K562 (cell line): Measurements from ENCODE around the gene METTL22. TPM values are rescaled to one million over a fixed set of nuclear protein-coding genes. Genes with fewer than 3 reads are reported as not detected.
A peak's percentile ranks its signal among the peaks of the same experiment; 100 is the strongest.

ENCODE experiments used
- ARHGAP35 ChIP-seq: fragments of 450-650 bp; IDR thresholded peaks from 2 replicates; pipeline ENCODE4 v1.6.1; 2018; ENCODE audit not compliant: partially characterized antibody
- ATF1 ChIP-seq, 2 experiments: fragments of 450-650 bp in 1 of 2; IDR thresholded peaks; 2 replicates each; pipeline ENCODE4 v1.6.1; 2016; ENCODE audit warnings: missing compliant biosample characterization in 1 of 2, missing genetic modification characterization in 1 of 2
- ATF7 ChIP-seq: fragments of 450-650 bp; IDR thresholded peaks from 2 replicates; pipeline ENCODE4 v1.7.1; 2014; ENCODE audit warnings: mild to moderate bottlenecking, moderate library complexity
- CEBPG ChIP-seq, 3 experiments: fragments of 200-800 bp in 1 of 3; sonication (Bioruptor generic) in 1 of 3; sonication (generic) in 1 of 3; formaldehyde crosslinking in 1 of 3; IDR thresholded peaks in 2 of 3; conservative IDR thresholded peaks in 1 of 3; 2 replicates each; pipeline versions ENCODE4 v1.6.1 to v1.8.0; 2016 to 2022; ENCODE audit warnings: missing compliant biosample characterization in 2 of 3, missing genetic modification characterization in 2 of 3, mild to moderate bottlenecking in 1 of 3, missing genetic modification reagents in 1 of 3
- CREM ChIP-seq: IDR thresholded peaks from 2 replicates; pipeline ENCODE4 v1.6.1; 2014; ENCODE audit warnings: antibody characterized with exemption, low read depth
- FOSL1 ChIP-seq: fragments of 200-800 bp; sonication (Bioruptor generic); conservative IDR thresholded peaks from 2 replicates; pipeline ENCODE4 v1.6.1; 2016; ENCODE audit warnings: missing genetic modification characterization, missing compliant biosample characterization
- GABPA ChIP-seq: fragments of 200-800 bp; sonication (Bioruptor generic); conservative IDR thresholded peaks from 2 replicates; pipeline ENCODE4 v1.6.1; 2016; ENCODE audit warnings: low read depth, missing genetic modification characterization, missing compliant biosample characterization
- HOXB6 ChIP-seq: fragments of 250-450 bp; sonication (Bioruptor Pico); IDR thresholded peaks from 2 replicates; pipeline ENCODE4 v1.5.1; 2022; ENCODE audit warnings: mild to moderate bottlenecking, borderline replicate concordance
- JUN ChIP-seq, 2 experiments: sonication (generic) in 1 of 2; formaldehyde crosslinking in 1 of 2; IDR thresholded peaks; 2 replicates each; pipeline versions ENCODE4 v1.6.1 to v1.8.0; 2012 to 2022; ENCODE audit warnings: borderline replicate concordance in 2 of 2, mild to moderate bottlenecking in 2 of 2, improper control_type of control experiment in 1 of 2, low read depth in 1 of 2, low read length in 1 of 2, missing genetic modification reagents in 1 of 2
- JUND ChIP-seq, 2 experiments: IDR thresholded peaks; 2 replicates in 1 of 2; 3 replicates in 1 of 2; pipeline ENCODE4 v1.6.1; 2011; ENCODE audit warnings: borderline replicate concordance in 2 of 2, low read depth in 2 of 2, low read length in 2 of 2, improper control_type of control experiment in 1 of 2, missing biosample characterization in 1 of 2, missing genetic modification characterization in 1 of 2, missing genetic modification reagents in 1 of 2
- NCOA2 ChIP-seq, 2 experiments: fragments of 450-650 bp; IDR thresholded peaks; 2 replicates each; pipeline ENCODE4 v1.6.1; 2018; ENCODE audit warnings: mild to moderate bottlenecking in 2 of 2, moderate library complexity in 1 of 2; ENCODE audit not compliant: partially characterized antibody in 2 of 2
- SAP30 ChIP-seq: fragments of 200-600 bp; sonication (generic); IDR thresholded peaks from 2 replicates; pipeline ENCODE4 v1.6.1; 2012; ENCODE audit warnings: borderline replicate concordance, low read depth, mild to moderate bottlenecking, moderate library complexity, low read length, control low read depth, inconsistent platforms; ENCODE audit not compliant: insufficient read depth, poor library complexity, severe bottlenecking
- TAF7 ChIP-seq: fragments of 450-650 bp; IDR thresholded peaks from 2 replicates; pipeline ENCODE4 v1.6.1; 2016; ENCODE audit warnings: missing genetic modification characterization, missing compliant biosample characterization
- polyA plus RNA-seq, 8 experiments: library from polyadenylated mRNA; depleted of rRNA in 4 of 8; stranded (reverse) in 5 of 8; unstranded in 3 of 8; fragments of >200 nt; fragmentation: Nextera tagmentation in 2 of 8; fragmentation: Illumina TruSeq in 1 of 8; extraction: Ambion mirVana in 2 of 8; extraction: Trizol in 1 of 8; gene quantifications; 2 replicates each; pipeline versions ENCODE4 v1.2.1 to v1.2.3, GENCODE V29; 2011 to 2014; ENCODE audit warnings: inconsistent platforms in 1 of 8, missing spikeins in 1 of 8
- total RNA-seq, 7 experiments: library from RNA; depleted of rRNA in 6 of 7; stranded (reverse); fragments of >200 nt in 6 of 7; fragmentation: Illumina TruSeq in 2 of 7; extraction: Trizol in 2 of 7; gene quantifications; 2 replicates each; pipeline versions ENCODE4 v1.2.1 to v1.2.3, GENCODE V29; 2011 to 2021; ENCODE audit warnings: low replicate concordance in 1 of 7
- TF ChIP-seq, protein P1 (sequence below): fragments of 250-450 bp; sonication (Bioruptor Pico); IDR thresholded peaks from 2 replicates; pipeline ENCODE4 v1.4.0; 2020
- TF ChIP-seq, protein P2 (sequence below): fragments of 450-650 bp; IDR thresholded peaks from 2 replicates; pipeline ENCODE4 v1.6.1; 2016

METTL22 gene
- total and polyA plus RNA-seq, 9 of the 15 experiments (the other 6 are each of a cell fraction or from before 2014, with no cell fraction given) = 6.9 to 33.2 (median 18.5) TPM

DNA sequence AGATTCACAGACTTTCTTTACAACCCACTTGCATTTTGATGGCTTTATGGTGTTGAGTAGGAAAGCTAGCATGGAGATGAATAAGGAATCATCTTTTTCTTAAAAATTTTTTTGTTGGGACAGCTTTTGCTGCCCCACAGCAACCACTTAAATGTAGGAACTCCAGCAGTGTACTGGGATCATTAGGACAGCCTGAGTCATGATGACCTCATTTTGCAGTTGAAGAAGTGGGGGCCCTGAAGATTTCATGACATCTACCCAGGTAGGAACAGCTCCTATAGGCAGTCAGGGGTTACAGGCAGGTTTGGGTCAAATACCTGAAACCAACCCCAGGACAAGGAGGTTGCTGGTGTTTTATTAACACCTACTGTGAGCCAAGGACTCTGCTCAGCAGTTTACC, 2.1 kb downstream of the METTL22 start (continued):
- TF ChIP-seq, protein P1, sequence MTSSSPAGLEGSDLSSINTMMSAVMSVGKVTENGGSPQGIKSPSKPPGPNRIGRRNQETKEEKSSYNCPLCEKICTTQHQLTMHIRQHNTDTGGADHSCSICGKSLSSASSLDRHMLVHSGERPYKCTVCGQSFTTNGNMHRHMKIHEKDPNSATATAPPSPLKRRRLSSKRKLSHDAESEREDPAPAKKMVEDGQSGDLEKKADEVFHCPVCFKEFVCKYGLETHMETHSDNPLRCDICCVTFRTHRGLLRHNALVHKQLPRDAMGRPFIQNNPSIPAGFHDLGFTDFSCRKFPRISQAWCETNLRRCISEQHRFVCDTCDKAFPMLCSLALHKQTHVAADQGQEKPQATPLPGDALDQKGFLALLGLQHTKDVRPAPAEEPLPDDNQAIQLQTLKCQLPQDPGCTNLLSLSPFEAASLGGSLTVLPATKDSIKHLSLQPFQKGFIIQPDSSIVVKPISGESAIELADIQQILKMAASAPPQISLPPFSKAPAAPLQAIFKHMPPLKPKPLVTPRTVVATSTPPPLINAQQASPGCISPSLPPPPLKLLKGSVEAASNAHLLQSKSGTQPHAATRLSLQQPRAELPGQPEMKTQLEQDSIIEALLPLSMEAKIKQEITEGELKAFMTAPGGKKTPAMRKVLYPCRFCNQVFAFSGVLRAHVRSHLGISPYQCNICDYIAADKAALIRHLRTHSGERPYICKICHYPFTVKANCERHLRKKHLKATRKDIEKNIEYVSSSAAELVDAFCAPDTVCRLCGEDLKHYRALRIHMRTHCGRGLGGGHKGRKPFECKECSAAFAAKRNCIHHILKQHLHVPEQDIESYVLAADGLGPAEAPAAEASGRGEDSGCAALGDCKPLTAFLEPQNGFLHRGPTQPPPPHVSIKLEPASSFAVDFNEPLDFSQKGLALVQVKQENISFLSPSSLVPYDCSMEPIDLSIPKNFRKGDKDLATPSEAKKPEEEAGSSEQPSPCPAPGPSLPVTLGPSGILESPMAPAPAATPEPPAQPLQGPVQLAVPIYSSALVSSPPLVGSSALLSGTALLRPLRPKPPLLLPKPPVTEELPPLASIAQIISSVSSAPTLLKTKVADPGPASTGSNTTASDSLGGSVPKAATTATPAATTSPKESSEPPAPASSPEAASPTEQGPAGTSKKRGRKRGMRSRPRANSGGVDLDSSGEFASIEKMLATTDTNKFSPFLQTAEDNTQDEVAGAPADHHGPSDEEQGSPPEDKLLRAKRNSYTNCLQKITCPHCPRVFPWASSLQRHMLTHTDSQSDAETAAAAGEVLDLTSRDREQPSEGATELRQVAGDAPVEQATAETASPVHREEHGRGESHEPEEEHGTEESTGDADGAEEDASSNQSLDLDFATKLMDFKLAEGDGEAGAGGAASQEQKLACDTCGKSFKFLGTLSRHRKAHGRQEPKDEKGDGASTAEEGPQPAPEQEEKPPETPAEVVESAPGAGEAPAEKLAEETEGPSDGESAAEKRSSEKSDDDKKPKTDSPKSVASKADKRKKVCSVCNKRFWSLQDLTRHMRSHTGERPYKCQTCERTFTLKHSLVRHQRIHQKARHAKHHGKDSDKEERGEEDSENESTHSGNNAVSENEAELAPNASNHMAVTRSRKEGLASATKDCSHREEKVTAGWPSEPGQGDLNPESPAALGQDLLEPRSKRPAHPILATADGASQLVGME (CRISPR knock-in tag) = no peak
- TF ChIP-seq CEBPG (CRISPR knock-in tag; IDR thresholded peaks at IDR 0.05) (no peak), CEBPG (tag; conservative IDR thresholded peaks at IDR 0.05 in 1 of 2, IDR thresholded peaks at IDR 0.05 in 1 of 2) (no peak), SAP30 (no peak), ATF1 (CRISPR knock-in tag; IDR thresholded peaks at IDR 0.05) (no peak), ATF1 (tag; IDR thresholded peaks at IDR 0.05) (no peak), TAF7 (tag) (no peak), JUND (IDR thresholded peaks at IDR 0.05; ENCODE audit: borderline replicate concordance, low read depth, low read length) (peak; percentile 56; the same call in 1 of the 2 replicates), JUND (tag; IDR thresholded peaks at IDR 0.05; ENCODE audit: borderline replicate concordance, low read depth, low read length) (peak; percentile 63), HOXB6 (CRISPR knock-in tag) (no peak), CREM (0 out of 2 replicates have a peak, but pooled peaks have one; percentile 19), FOSL1 (peak; percentile 49; the same call in 1 of the 2 replicates), NCOA2 (IDR thresholded peaks at IDR 0.05; ENCODE audit: partially characterized antibody in 2 of 2) (no peak), GABPA (tag) (no peak), JUN (IDR thresholded peaks at IDR 0.05; ENCODE audit: borderline replicate concordance, low read depth, low read length) (peak; percentile 50; the same call in 1 of the 2 replicates), JUN (CRISPR knock-in tag; IDR thresholded peaks at IDR 0.05; ENCODE audit: borderline replicate concordance) (no peak), ARHGAP35 (no peak), ATF7 (0 out of 2 replicates have a peak, but pooled peaks have one; percentile 15)
- TF ChIP-seq, protein P2, sequence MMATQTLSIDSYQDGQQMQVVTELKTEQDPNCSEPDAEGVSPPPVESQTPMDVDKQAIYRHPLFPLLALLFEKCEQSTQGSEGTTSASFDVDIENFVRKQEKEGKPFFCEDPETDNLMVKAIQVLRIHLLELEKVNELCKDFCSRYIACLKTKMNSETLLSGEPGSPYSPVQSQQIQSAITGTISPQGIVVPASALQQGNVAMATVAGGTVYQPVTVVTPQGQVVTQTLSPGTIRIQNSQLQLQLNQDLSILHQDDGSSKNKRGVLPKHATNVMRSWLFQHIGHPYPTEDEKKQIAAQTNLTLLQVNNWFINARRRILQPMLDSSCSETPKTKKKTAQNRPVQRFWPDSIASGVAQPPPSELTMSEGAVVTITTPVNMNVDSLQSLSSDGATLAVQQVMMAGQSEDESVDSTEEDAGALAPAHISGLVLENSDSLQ = no peak
